Kidney (tissue), 14 donors: Measurements from ENCODE around the gene PARD6G. TPM values are rescaled to one million over a fixed set of nuclear protein-coding genes. Genes with fewer than 3 reads are reported as not detected.
"Not testable (repeated sequence)": the region's sequence is repeated elsewhere in the genome, so short reads cannot be mapped to it uniquely, and the experiment has no call there.

Experiments
- DNase-seq, 5 donors: peaks; one replicate each; pipeline ENCODE4 v3.0.0-alpha.2; 2013 to 2020
- FAIRE-seq: peaks from 2 replicates; lab custom pipeline; 2012; peaks lifted over from hg19 to GRCh38; lab: Jason Lieb, UNC
- H3K27ac ChIP-seq, 2 donors: one replicate each; pipeline ENCODE4 v1.7.0; 2013; ENCODE audit warnings: low read depth in 2 of 2, low read length in 2 of 2, inconsistent platforms in 1 of 2
- H3K27me3 ChIP-seq: one replicate; pipeline ENCODE4 v1.7.1; 2013; ENCODE audit warnings: low read length, inconsistent platforms; ENCODE audit not compliant: control insufficient read depth, insufficient read depth
- H3K36me3 ChIP-seq, 3 donors: one replicate each; pipeline versions ENCODE4 v1.7.0 to v1.7.1; 2013; ENCODE audit warnings: low read length in 3 of 3, control low read depth in 1 of 3, inconsistent platforms in 1 of 3; ENCODE audit not compliant: insufficient read depth in 3 of 3, control insufficient read depth in 2 of 3
- H3K4me1 ChIP-seq, 3 donors: one replicate each; pipeline versions ENCODE4 v1.7.0 to v1.7.1; 2013; ENCODE audit warnings: low read length in 3 of 3, inconsistent platforms in 1 of 3, low read depth in 1 of 3; ENCODE audit not compliant: control insufficient read depth in 2 of 3, insufficient read depth in 2 of 3
- H3K4me3 ChIP-seq, 3 donors: one replicate each; pipeline versions ENCODE4 v1.7.0 to v1.8.1; 2013; ENCODE audit warnings: low read length in 3 of 3, control low read depth in 1 of 3, inconsistent platforms in 1 of 3
- H3K9ac ChIP-seq, 3 donors: one replicate each; pipeline versions ENCODE4 v1.7.0 to v1.7.1; 2013; ENCODE audit warnings: low read length in 3 of 3, control low read depth in 1 of 3, inconsistent platforms in 1 of 3
- H3K9me3 ChIP-seq, 3 donors: one replicate each; pipeline versions ENCODE4 v1.7.0 to v1.7.1; 2013; ENCODE audit warnings: low read length in 3 of 3, control low read depth in 1 of 3, inconsistent platforms in 1 of 3; ENCODE audit not compliant: control insufficient read depth in 2 of 3, insufficient read depth in 1 of 3
- intact Hi-C: fragments of 100-400 bp; cut with DNase I; formaldehyde crosslinking; loops from one replicate; pipeline ENCODE4 v1.11.1; 2022
- polyA plus RNA-seq: library from polyadenylated mRNA; stranded (reverse); fragments of 350-450 nt; fragmentation: Illumina TruSeq; extraction: RNeasy Lipid Tissue Mini Kit (QIAGEN cat#74804); gene quantifications from one replicate; pipeline ENCODE4 v1.2.3, GENCODE V29; 2014; ENCODE audit warnings: low read depth, low replicate concordance; ENCODE audit not compliant: insufficient read depth
- total RNA-seq: library from RNA; stranded (reverse); fragmentation: NEBNext Ultra II Directional; extraction: Animal tissue kit (Norgen Biotek cat#: 25700); gene quantifications from one replicate; pipeline ENCODE4 v1.2.1, GENCODE V29; 2021
- TF ChIP-seq, protein P1 (sequence below): IDR thresholded peaks from 3 replicates; pipeline ENCODE4 v1.5.1; 2012; ENCODE audit warnings: mild to moderate bottlenecking, moderate library complexity, borderline replicate concordance; ENCODE audit not compliant: insufficient read depth; ENCODE audit errors: extremely low read depth
- donor health status: control.
- donor health status: control.
- donor health status: control.
- donor health status: control.
- donor health status: control.
- donor health status: DM: yes; HTN: yes; CAD: no.
- donor health status: Normal renal cell carcinoma (clear cell type).

PARD6G gene
- total and polyA plus RNA-seq, 2 donors from 2014 or later = 1.9 to 10.7 TPM

GRCh38 chr18:80258640-80259039, 11.3 kb upstream of the PARD6G start:
- Histone ChIP-seq H3K9me3 (peaks cover 0 to 9% (median 0%) of the 10 kb centered on the region in 3 donors), H3K36me3 (no peaks in the 10 kb centered on the region), H3K9ac (no peak overlapping the region), H3K4me3 (no peak overlapping the region), H3K4me1 (no peaks in the 10 kb centered on the region), H3K27me3 (no peaks in the 10 kb centered on the region), H3K27ac (no peak overlapping the region)
- no peak for FAIRE-seq
- intact Hi-C loops = no loop called here
- TF ChIP-seq, protein P1, sequence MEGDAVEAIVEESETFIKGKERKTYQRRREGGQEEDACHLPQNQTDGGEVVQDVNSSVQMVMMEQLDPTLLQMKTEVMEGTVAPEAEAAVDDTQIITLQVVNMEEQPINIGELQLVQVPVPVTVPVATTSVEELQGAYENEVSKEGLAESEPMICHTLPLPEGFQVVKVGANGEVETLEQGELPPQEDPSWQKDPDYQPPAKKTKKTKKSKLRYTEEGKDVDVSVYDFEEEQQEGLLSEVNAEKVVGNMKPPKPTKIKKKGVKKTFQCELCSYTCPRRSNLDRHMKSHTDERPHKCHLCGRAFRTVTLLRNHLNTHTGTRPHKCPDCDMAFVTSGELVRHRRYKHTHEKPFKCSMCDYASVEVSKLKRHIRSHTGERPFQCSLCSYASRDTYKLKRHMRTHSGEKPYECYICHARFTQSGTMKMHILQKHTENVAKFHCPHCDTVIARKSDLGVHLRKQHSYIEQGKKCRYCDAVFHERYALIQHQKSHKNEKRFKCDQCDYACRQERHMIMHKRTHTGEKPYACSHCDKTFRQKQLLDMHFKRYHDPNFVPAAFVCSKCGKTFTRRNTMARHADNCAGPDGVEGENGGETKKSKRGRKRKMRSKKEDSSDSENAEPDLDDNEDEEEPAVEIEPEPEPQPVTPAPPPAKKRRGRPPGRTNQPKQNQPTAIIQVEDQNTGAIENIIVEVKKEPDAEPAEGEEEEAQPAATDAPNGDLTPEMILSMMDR = no peak
- no peak for DNase-seq

DNA sequence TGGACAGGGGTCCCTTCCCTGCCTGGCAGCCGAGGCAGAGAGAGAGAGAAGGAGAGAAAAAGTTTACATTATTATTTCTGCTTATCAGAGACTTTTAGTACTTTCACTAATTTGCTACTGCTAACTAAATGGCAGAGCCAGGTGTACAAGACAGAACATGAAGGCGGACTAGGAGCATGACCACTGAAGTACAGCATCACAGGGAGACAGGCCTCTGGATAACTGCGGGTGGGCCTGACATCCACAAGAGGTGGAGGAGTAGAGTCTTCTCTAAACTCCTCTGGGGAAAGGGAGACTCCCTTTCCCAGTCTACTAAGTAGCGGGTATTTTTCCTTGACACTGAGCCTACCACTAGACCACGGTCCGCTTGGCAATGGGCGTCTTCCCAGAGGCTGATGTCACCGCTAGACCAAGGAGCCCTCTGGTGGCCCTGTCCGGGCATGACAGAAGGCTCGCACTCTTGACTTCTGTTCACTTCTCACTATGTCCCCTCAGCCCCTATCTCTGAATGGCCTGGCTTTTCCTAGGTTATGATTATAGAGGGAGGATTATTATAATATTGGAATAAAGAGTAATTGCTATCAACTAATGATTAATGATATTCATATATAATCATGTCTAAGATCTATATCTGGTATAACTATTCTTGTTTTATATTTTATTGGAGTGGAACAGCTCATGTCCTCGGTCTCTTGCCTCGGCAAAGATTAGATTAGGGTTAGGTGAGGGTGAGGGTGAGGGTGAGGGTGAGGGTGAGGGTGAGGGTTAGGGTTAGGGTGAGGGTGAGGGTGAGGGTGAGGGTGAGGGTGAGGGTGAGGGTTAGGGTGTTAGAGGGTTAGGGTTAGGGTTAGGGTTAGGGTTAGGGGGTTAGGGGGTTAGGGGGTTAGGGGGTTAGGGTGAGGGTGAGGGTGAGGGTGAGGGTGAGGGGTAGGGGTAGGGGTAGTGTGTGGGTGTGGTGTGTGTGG, 10.5 kb upstream of the PARD6G start:
- H3K9ac ChIP-seq, H3K36me3 ChIP-seq, H3K9me3 ChIP-seq, H3K27me3 ChIP-seq, H3K4me1 ChIP-seq, H3K4me3 ChIP-seq, intact Hi-C loops, FAIRE-seq, H3K27ac ChIP-seq: not testable (repeated sequence)
- DNase-seq = peak; percentile 55 to 84 (median 60)
- TF ChIP-seq, protein P1 = peak; percentile 66

DNA sequence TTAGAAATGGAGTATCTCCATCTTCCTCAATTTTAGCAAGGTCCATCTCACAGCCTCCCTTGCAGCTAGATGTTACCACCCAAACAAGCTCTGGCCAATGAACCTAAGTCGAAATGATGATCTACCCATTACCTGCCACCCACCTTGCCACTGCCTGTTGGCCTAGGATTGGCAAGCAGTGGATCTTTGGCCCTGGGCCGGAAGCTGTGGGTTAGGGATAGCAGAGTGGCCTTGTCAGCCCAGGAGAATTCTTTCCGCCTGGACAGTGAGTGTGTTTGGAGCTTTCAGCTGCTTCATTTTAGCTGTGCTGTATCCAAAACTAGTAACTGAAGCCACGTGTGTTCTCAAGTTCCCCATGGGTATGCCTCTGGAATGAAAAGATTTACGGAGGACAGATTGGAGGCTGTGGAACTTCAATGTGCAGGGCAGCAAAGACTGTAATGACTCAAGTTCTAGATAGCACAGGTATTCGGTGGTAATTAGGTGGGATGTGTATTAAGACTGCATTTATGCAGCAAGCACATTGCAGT, 7.7 kb upstream of the PARD6G start:
- Histone ChIP-seq H3K9ac (no peak overlapping the region), H3K9me3 (peaks cover 0 to 5% (median 0%) of the 10 kb centered on the region in 3 donors), H3K27ac (no peak overlapping the region), H3K4me1 (no peaks in the 10 kb centered on the region), H3K36me3 (no peaks in the 10 kb centered on the region), H3K27me3 (no peaks in the 10 kb centered on the region), H3K4me3 (no peak overlapping the region)
- TF ChIP-seq, protein P1 = no peak
- no peak for FAIRE-seq
- no peak for DNase-seq
- intact Hi-C loops = no loop called here
